ENCODE data around the gene FGF21. TPM values are rescaled to one million over a fixed set of nuclear protein-coding genes. Genes with fewer than 3 reads are reported as not detected.

The FGF21 gene
- total and polyA plus RNA-seq, 2 donors = not detected

DNA sequence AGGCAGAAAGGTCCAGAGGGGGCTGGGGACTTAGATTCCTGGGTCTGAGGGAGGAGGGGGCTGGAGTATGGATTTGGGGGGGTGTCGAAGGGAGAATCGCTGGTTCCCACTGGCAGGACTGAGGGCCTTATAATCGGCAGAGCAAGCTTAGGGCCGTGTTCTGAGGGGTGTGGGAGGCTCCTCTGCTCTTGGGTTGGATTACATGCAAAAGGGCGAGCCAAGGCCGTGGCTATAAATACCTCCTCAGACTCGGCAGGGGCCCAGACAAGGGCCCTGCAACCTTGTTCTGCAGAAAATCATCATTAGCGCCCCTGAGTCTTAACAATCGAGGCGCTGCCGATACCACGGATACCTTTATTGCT, 35.1 kb upstream of the FGF21 start:
- Histone ChIP-seq H3K4me1 (ENCODE audit: insufficient read depth) (no peaks in the 10 kb centered on the region), H3K36me3 (ENCODE audit: insufficient read depth) (no peaks in the 10 kb centered on the region), H3K27ac (ENCODE audit: low read depth) (no peak overlapping the region), H3K4me3 (ENCODE audit: low read depth, low read length) (no peak overlapping the region)
- DNase-seq (ENCODE audit: extremely low spot score) = no peak
- WGBS = 15% methylated on average over 12 of the region's 12 CpGs

DNA sequence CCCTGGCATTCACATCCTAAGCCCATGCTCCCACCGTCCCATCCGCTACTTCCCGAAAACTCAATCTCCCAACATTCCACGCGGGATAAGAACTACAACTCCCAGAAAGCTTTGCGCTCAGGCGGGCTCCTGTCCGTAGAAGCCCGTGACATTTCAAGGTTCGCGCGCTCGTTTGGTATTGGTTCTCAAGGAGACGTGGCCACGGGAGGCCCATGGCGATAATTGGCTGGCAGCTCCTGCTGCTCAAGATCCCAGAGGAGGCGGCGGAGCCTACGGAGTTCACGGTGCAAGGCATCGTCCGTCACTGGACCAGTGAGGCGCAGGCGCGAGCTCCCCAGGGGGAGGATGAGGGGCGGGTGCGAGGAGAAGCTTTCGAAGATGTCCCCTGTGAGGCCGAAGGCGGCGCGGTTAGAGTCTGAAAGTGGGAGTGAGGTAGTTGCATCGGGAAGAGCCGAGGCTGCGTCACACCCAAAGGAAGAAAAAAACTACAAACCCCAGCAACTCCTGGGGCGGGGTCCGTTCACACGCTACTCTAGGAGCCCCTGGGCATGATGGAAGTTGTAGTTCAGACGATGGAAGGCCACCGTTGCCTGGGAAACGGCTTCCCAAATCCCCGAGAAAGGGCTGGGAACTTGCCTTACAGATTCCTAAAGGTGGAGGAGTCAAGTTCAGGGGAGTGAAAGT, 34.6 kb upstream of the FGF21 start:
- H3K4me3 ChIP-seq (ENCODE audit: low read depth, low read length) = peak overlapping the region; percentile 35
- no peaks in the 10 kb centered on the region for H3K36me3 ChIP-seq (ENCODE audit: insufficient read depth)
- H3K4me1 ChIP-seq (ENCODE audit: insufficient read depth) = no peaks in the 10 kb centered on the region
- peak; percentile 99 for DNase-seq (ENCODE audit: extremely low spot score)
- H3K27ac ChIP-seq (ENCODE audit: low read depth) = peak overlapping the region; percentile 83
- 10% methylated on average over 42 of the region's 42 CpGs for WGBS

DNA sequence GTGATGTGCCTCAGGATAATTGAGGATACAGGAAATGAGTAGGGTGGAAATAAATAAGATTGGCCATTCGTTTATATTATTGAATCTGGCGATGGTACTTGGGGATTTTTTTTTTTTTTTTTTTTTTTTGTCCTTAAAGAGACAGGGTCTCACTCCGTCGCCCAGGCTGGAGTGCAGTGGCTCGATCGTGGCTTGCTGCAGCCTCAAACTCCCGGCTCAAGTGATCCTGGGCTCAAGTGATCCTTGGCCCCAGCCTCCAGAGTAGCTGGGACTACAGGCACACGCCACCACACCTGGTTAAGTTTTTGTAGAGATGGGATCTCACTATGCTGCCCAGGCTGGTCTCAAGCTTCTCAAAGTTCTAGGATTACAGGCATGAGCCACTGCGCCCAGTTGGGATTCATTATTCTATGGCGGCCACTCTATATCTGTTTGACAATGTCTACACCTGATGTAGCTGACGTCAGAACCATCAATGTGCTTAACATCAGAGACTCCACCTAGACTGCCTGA, 33.1 kb upstream of the FGF21 start:
- H3K4me3 ChIP-seq (ENCODE audit: low read depth, low read length) = no peak overlapping the region
- H3K36me3 ChIP-seq (ENCODE audit: insufficient read depth) = no peaks in the 10 kb centered on the region
- DNase-seq (ENCODE audit: extremely low spot score) = no peak
- no peak overlapping the region for H3K27ac ChIP-seq (ENCODE audit: low read depth)
- 82% methylated on average over 11 of the region's 11 CpGs for WGBS
- H3K4me1 ChIP-seq (ENCODE audit: insufficient read depth) = no peaks in the 10 kb centered on the region

GRCh38 chr19:48724796-48725753, 30.2 kb upstream of the FGF21 start:
- no peak for DNase-seq (ENCODE audit: extremely low spot score)
- H3K36me3 ChIP-seq (ENCODE audit: insufficient read depth) = no peaks in the 10 kb centered on the region
- no peak overlapping the region for H3K4me3 ChIP-seq (ENCODE audit: low read depth, low read length)
- H3K4me1 ChIP-seq (ENCODE audit: insufficient read depth) = no peaks in the 10 kb centered on the region
- 47% methylated on average over 11 of the region's 11 CpGs for WGBS
- peak overlapping the region; percentile 18 for H3K27ac ChIP-seq (ENCODE audit: low read depth)

- Histone ChIP-seq H3K36me3 (ENCODE audit: insufficient read depth) (no peaks in the 10 kb centered on the region), H3K4me1 (ENCODE audit: insufficient read depth) (no peaks in the 10 kb centered on the region), H3K4me3 (ENCODE audit: low read depth, low read length) (no peak overlapping the region), H3K27ac (ENCODE audit: low read depth) (no peak overlapping the region)
- no peak for DNase-seq (ENCODE audit: extremely low spot score)
- WGBS = 79% methylated on average over 2 of the region's 2 CpGs
Measured at GRCh38 chr19:48726556-48726955, 28.8 kb upstream of the FGF21 start.

DNA sequence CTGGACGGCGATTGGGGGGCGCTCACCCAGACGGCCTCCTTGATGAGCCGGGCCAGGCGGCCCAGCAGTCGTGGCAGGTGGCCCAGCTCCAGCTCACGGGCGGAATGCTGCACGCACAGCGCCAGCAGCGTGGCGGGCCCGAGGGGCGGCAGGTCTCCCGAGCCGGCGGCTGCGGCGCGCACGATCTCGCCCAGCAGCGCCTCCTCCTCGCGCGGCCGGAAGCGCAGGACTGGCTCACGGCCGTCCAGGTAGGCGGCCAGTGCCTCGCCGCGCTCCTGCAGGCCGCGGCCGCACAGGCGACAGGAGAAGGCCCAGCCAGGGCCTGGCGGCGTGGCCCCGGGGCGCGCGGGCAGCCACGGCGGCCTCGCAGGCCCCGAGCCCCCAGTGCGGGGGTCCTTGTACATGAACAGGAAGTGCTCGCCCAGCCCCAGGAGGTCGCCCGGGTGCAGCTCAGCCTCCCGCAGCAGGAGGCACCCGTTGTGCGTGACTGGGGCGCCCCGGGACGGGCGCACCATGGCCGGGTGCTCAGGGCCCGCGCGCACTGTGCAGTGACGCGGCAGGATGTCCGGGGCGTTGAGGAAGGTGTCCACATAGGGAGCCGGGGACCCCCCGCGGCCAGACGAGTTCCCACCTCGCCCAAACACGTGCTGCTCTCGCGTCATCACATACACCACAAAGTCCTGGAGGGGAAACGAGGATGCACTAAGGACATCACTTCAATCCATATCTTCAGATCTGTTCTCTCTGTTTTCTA, 26.2 kb upstream of the FGF21 start:
- DNase-seq (ENCODE audit: extremely low spot score) = no peak
- Histone ChIP-seq H3K27ac (ENCODE audit: low read depth) (no peak overlapping the region), H3K36me3 (ENCODE audit: insufficient read depth) (no peaks in the 10 kb centered on the region), H3K4me1 (ENCODE audit: insufficient read depth) (no peaks in the 10 kb centered on the region), H3K4me3 (ENCODE audit: low read depth, low read length) (peak overlapping the region; percentile 22)
- 41% methylated on average over 77 of the region's 77 CpGs for WGBS

DNA sequence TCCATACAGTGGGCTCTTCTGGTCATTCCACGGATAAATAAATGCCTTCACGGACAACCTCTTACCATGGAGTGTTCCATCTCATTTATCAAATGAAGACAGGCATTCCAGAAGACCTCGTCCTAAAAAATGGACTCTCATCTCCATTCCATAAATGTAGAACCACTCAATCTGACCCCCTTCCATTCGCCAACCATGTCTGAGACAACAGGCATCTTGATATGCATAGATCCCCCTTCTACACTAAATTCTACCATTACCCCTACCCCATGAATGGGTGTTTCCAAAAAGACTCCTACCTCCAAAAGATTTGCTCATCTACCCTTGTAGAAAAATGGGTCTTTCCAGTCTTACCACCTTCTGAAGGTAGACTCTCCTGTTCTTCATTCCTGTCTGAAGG, 23.9 kb upstream of the FGF21 start:
- no peak for DNase-seq (ENCODE audit: extremely low spot score)
- H3K27ac ChIP-seq (ENCODE audit: low read depth) = no peak overlapping the region
- no peak overlapping the region for H3K4me3 ChIP-seq (ENCODE audit: low read depth, low read length)
- H3K4me1 ChIP-seq (ENCODE audit: insufficient read depth) = no peaks in the 10 kb centered on the region
- no peaks in the 10 kb centered on the region for H3K36me3 ChIP-seq (ENCODE audit: insufficient read depth)
- WGBS = 90% methylated on average over 4 of the region's 4 CpGs

DNA sequence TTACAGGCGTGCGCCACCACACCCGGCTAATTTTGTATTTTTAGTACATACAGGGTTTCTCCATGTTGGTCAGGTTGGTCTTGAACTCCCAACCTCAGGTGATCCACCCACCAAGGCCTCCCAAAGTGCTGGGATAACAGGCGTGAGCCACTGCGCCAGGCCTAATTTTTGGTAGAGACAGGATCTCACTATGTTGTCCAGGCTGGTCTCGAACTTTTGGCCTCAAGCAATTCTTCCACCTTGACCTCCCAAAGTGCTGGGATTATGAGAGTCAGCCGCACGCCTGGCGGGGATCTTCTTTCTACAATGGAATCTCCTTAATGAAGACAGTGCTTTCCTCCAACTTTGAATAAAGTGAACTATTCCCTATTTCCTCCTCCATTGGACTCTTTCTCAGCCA, 20.7 kb upstream of the FGF21 start:
- Histone ChIP-seq H3K4me1 (ENCODE audit: insufficient read depth) (no peaks in the 10 kb centered on the region), H3K36me3 (ENCODE audit: insufficient read depth) (no peaks in the 10 kb centered on the region), H3K4me3 (ENCODE audit: low read depth, low read length) (no peak overlapping the region), H3K27ac (ENCODE audit: low read depth) (no peak overlapping the region)
- DNase-seq (ENCODE audit: extremely low spot score) = no peak
- WGBS = 96% methylated on average over 9 of the region's 9 CpGs

GRCh38 chr19:48735031-48735615, 20.2 kb upstream of the FGF21 start:
- Histone ChIP-seq H3K4me1 (ENCODE audit: insufficient read depth) (no peaks in the 10 kb centered on the region), H3K4me3 (ENCODE audit: low read depth, low read length) (no peak overlapping the region), H3K27ac (ENCODE audit: low read depth) (no peak overlapping the region), H3K36me3 (ENCODE audit: insufficient read depth) (no peaks in the 10 kb centered on the region)
- no peak for DNase-seq (ENCODE audit: extremely low spot score)
- WGBS = 27% methylated on average over 38 of the region's 38 CpGs

GRCh38 chr19:48737360-48737998, 17.8 kb upstream of the FGF21 start:
- H3K27ac ChIP-seq (ENCODE audit: low read depth) = no peak overlapping the region
- DNase-seq (ENCODE audit: extremely low spot score) = no peak
- H3K36me3 ChIP-seq (ENCODE audit: insufficient read depth) = no peaks in the 10 kb centered on the region
- H3K4me1 ChIP-seq (ENCODE audit: insufficient read depth) = no peaks in the 10 kb centered on the region
- H3K4me3 ChIP-seq (ENCODE audit: low read depth, low read length) = no peak overlapping the region
- WGBS = 64% methylated on average over 22 of the region's 22 CpGs

DNA sequence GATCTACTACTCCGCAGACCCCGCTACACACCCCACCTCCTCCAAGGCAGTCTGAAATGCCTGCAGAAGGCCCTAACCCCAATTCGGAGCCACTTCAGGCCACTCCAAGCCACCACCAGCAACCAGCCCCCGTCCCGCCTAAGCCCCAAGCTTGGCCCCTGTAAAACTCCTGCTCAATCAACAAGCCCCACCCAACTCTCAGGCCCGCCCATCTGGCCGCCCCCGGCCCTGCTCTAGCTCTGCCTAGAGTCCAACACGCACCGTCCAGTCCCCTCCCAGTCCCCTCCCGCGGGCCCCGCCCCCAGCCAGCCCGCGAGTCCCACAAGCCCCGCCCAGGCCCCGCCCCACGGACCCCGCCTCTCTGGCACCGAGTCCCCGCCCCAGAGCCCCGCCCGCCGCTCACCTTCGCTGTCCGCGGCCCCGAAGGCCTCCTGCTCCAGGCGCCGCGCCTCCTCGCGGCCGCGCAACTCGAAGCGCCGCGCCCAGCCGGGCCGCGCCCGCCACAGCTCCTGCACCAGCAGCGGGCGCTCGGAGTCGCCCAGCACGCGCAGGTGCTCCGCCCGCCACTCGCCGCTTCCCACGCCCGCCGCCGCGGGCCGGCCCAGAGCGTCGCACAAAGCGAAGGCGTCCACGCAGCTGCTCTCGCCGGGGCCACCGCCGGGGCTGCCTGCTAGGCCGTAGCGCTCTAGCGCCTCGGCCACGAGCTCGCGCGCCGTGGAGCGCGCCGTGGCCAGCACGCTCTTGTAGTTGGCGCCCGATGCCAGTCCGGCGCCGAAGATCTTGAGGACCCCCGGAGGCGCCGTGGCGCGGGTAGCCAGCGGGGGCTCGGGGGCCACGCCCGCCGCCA, 16.5 kb upstream of the FGF21 start:
- no peaks in the 10 kb centered on the region for H3K4me1 ChIP-seq (ENCODE audit: insufficient read depth)
- no peak for DNase-seq (ENCODE audit: extremely low spot score)
- no peaks in the 10 kb centered on the region for H3K36me3 ChIP-seq (ENCODE audit: insufficient read depth)
- WGBS = 1% methylated on average over 95 of the region's 96 CpGs
- H3K27ac ChIP-seq (ENCODE audit: low read depth) = peak overlapping the region; percentile 56
- H3K4me3 ChIP-seq (ENCODE audit: low read depth, low read length) = peak overlapping the region; percentile 55

DNA sequence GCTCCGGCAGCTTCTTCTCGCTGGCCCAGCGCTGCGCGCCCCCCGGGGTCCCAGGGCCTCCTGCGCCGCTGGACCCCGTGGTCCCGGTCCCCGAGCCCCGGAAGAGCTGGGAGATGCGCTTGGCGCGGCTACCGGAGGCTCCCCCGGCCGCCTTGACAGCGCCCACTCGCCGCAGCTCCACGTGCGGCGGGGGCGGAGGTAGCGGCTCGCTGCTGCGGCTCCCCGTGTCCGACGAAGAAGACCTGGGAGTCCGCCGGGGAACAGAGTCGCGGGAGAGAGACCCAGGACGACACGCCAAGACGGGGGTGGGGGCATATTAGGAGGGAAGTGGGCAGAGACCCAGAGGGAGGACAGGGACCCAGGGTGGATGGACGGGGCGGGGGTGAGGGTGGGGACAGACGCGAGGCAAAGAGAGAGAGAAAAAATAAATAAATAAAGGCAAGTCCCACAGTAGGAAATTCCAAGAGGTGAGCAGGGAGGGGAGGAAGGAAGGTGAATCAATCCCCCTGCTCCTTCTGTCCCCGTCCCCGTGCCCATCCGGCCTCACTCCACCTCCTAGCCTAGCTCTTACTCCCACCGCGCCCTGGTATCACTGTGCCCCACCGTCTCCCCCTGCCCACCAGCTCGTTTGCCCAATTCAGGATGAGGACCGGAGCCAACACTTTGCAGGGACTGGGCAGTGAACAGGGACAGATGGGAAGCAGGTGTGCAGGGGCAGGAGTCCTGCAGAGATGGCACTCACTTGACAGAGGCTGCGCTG, 15.7 kb upstream of the FGF21 start:
- Histone ChIP-seq H3K36me3 (ENCODE audit: insufficient read depth) (no peaks in the 10 kb centered on the region), H3K4me3 (ENCODE audit: low read depth, low read length) (peak overlapping the region; percentile 55), H3K27ac (ENCODE audit: low read depth) (peak overlapping the region; percentile 56), H3K4me1 (ENCODE audit: insufficient read depth) (no peaks in the 10 kb centered on the region)
- 14% methylated on average over 51 of the region's 51 CpGs for whole genome bisulfite sequencing
- no peak for DNase-seq (ENCODE audit: extremely low spot score)
